ENCODE data around the gene MRPS34.

The MRPS34 gene

GRCh38 chr16:1781254-1781653 lies 8.3 kb upstream of the MRPS34 start:
- DNase-seq (ENCODE audit: low spot score), result no peak

GRCh38 chr16:1780677-1781072 lies 7.7 kb upstream of the MRPS34 start:
- no peak for DNase-seq (ENCODE audit: low spot score)

- DNase-seq (ENCODE audit: low spot score), result no peak
Measured at GRCh38 chr16:1779741-1780676, 7.1 kb upstream of the MRPS34 start.

GRCh38 chr16:1779234-1779701 lies 6.3 kb upstream of the MRPS34 start:
- DNase-seq (ENCODE audit: low spot score), result no peak

- DNase-seq (ENCODE audit: low spot score), result no peak
Measured at GRCh38 chr16:1778200-1779179, 5.6 kb upstream of the MRPS34 start.

- no peak for DNase-seq (ENCODE audit: low spot score)
Measured at GRCh38 chr16:1777375-1778199, 4.7 kb upstream of the MRPS34 start.

GRCh38 chr16:1776991-1777374 lies 4.0 kb upstream of the MRPS34 start:
- DNase-seq (ENCODE audit: low spot score), result no peak

GRCh38 chr16:1776672-1776955 lies 3.7 kb upstream of the MRPS34 start:
- no peak for DNase-seq (ENCODE audit: low spot score)

GRCh38 chr16:1775846-1776671 lies 3.1 kb upstream of the MRPS34 start:
- DNase-seq (ENCODE audit: low spot score), result no peak

- no peak for DNase-seq (ENCODE audit: low spot score)
Measured at GRCh38 chr16:1775006-1775845, 2.3 kb upstream of the MRPS34 start.

- no peak for DNase-seq (ENCODE audit: low spot score)
Measured at GRCh38 chr16:1774448-1774780, 1.5 kb upstream of the MRPS34 start.

GRCh38 chr16:1773703-1774447 lies 941 bp upstream of the MRPS34 start:
- DNase-seq (ENCODE audit: low spot score), result no peak

- no peak for DNase-seq (ENCODE audit: low spot score)
Measured at GRCh38 chr16:1772362-1772907, 499 bp downstream of the MRPS34 start, which contains the start of gene EME2. EME2 (plus strand) TSS chr16:1772810; CDS start chr16:1773228, 418 bp downstream.

GRCh38 chr16:1771864-1772361 lies 1.0 kb downstream of the MRPS34 start:
- DNase-seq (ENCODE audit: low spot score), result no peak

- no peak for DNase-seq (ENCODE audit: low spot score)
Measured at GRCh38 chr16:1771188-1771863, 1.6 kb downstream of the MRPS34 start, which contains the start of gene NME3. NME3 (minus strand) TSS chr16:1771543; CDS start chr16:1771534, 9 bp downstream.

- peak; percentile 77 for DNase-seq (ENCODE audit: low spot score)
Measured at GRCh38 chr16:1770328-1771187, 2.4 kb downstream of the MRPS34 start.

All from cerebellar cortex (tissue), 1 donor.